HG03432 (cell line): Measurements from ENCODE around the gene STUM.
"Not testable (repeated sequence)": the region's sequence is repeated elsewhere in the genome, so short reads cannot be mapped to it uniquely, and the experiment has no call there.

Experiments
- ATAC-seq: cut with Tn5 transposase; IDR thresholded peaks from one replicate; pipeline ENCODE4 v1.9.1; 2021; ENCODE audit warnings: mild to moderate bottlenecking, moderate library complexity; ENCODE audit not compliant: unreplicated experiment

Gene STUM, protein sequence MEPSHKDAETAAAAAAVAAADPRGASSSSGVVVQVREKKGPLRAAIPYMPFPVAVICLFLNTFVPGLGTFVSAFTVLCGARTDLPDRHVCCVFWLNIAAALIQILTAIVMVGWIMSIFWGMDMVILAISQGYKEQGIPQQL

DNA sequence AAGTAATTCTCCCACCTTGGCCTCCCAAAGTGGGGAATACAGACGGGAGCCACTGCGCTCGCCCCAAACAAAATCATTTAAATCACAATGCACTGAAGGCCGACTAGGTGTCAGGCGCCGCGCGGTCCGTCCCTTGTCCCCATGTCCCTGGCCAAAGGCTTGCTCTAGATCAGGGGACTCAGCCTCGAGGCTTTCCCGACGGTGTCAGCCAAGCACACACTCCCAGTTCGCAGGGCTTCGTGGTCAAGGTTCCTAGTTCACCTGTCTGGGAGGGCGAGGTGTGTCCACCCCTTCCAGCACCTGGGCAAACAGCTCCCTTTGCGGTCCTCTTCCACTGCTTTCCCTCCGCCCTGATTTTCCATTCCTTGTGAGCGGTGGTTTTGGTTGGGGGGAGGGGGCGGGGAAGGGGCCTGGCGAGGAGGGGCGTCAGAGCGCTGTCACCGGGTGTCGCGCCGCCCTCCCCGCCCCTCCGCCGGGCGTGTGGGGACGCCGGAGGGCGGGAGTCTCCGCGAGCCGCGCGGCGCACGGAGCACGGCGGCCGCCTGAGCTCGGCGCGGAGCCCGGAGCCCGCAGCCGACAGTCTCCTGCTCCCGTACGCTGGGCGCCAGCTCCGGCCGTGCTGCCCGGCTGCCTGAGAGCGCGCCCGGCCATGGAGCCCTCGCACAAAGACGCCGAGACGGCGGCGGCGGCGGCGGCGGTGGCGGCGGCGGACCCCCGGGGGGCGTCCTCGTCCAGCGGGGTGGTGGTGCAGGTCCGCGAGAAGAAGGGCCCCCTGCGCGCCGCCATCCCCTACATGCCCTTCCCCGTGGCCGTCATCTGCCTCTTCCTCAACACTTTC, at the start of gene STUM:
Gene STUM, plus strand, starts transcription at position 509 of the 838 bp plus-strand sequence. Its CDS starts 141 bp downstream, at position 650.
- no peak for ATAC-seq

DNA sequence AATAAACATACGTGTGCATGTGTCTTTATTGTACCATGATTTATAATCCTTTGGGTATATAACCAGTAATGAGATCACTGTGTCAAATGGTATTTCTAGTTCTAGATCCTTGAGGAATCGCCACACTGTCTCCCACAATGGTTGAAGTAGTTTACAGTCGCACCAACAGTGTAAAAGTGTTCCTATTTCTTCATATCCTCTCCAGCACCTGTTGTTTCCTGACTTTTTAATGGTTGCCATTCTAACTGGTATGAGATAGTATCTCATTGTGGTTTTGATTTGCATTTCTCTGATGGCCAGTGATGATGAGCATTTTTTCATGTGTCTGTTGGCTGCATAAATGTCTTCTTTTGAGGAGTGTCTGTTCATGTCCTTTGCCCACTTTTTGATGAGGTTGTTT, 48.9 kb upstream of the STUM start:
- ATAC-seq: not testable (repeated sequence)

DNA sequence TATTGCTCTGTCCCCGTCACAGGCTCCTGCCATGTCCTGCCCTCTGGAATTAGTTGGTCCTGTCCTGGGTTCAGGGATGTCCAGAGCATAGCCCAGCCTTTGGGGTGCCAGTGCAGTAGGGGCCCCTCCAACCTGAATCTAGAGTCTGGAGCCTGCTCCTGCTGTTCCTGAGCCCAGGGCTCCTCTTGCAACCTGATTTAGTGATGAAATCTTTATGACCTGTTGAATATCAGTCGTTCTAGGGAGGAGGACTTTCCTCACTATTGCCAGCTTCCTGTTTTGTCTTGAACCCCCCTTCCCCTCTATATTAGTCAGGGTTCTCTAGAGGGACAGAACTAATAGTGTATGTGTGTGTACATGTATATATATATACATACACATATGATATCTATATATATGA, 42.5 kb upstream of the STUM start:
- no peak for ATAC-seq

DNA sequence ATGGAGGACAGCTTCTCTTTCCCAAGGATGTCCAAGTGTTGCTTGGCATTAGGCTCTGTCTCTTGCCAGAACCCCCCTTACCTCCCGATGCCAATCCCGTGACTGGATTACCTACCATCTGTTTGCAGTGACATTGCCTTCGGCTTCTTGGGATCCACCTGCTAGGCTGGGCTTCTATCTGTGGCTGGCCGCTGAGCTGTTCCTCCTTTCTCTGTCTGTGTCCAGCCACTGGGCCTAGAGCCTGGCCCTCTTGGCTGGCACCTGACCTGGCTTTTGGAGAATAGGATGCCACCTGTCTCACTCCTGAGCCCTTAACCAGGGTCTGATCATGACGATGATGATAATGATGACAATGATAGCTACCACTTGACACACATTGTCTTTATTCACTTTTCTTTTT, 41.6 kb upstream of the STUM start:
- no peak for ATAC-seq

DNA sequence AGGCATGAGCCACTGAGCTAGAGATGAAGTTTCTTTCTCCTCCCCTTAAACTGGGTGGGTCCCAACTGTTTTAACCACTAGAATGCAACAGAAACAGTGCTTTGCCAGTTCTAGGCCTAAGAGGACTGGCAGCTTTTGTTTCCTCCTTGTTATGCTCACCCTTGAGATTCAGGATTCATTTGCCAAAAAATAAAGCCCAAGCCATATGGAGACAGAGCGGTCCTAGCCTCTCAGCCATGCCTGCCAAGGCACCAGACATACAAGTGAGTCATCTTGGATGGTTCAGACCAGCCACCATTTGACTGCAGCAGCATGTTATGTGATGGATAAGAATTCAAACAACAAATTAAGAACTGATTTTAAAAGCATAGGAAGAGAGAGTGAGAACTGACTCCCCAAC, 38.1 kb upstream of the STUM start:
- ATAC-seq: no peak

DNA sequence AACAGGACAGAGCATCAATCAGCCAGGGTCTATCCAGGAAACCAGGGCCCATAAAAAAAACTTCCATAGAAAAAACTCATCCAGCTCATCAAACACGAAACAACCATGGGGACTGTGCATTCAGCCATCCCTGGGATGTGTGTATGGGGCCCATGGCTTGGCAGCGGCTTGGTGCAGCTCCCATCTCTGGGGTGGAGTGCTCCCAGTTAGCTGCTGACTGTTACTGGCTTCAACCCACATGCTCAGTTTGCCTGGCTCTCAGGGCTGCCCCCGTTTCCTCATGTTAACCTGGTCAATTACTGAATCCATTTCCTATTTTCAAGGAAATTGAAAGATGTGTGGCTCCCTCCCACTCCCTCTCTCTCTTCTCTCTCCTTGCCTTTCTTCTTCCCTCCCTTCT, 37.3 kb upstream of the STUM start:
- ATAC-seq: no peak

DNA sequence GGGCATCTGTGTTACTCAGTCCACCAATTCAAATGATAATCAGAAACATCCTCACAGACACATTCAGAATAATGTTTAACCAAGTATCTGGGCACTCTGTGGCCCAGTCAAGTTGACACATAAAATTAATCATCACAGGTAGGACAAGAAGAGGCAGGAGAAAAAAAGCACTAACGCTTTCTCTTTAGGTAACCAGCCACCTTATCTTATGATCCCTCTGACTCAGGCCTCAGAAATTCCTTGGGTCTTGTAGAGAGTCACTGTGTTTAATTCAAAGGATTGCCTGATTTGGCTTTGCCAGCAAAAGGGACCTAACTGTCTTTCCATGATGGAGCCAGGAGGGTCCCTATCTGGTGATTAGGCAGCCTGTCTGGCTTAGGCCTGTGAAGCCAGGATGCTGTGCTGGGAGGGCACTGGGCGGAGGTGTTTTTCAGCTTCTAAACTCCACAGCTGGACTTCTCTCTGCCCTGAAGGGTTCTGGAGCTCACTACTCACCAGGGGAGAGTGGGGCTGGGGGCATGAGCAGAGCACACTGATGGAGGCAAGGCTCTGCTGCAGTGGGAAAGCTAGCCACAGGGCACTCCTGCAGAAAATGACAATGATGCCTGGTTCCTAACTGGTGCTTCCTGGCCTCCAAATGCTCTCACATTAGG, 36.4 kb upstream of the STUM start:
- no peak for ATAC-seq

DNA sequence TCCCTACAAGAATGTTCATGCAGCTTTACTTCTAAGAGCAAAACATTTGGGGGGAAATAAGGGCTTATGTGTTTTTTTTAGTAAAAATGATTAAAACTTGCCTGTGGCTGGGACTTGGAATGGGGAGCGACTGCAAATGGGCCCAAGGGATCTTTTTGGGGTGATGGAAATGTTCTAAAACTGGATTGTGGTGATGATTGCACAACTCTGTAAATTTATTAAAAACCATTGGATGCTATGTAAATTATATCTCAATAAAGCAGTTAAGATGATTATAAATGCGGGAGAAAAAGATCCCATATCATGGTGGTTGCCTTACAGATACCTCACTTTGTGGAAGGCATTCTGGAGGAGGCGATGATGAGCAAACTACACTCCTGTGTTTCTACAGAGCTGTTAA, 30.2 kb upstream of the STUM start:
- ATAC-seq: no peak

DNA sequence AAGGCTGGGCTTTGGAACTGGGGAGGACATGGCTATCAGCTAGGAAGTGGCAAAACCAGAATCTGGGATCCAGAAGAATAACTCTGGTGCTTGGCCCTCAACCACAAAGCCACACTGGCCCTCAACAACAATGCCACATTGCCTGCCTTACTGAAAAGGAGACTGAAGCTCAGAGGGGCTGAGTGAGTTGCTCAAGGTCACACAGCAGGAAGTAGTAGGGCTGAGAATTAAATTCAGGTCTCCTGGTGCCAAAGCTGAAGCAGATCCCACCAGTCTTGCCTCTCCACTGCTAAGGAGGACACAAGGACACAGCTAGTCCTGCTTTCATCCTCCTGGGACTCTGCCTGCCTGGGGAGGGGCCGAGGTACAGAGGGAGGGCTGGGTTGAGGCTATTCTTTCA, 29.4 kb upstream of the STUM start:
- no peak for ATAC-seq

DNA sequence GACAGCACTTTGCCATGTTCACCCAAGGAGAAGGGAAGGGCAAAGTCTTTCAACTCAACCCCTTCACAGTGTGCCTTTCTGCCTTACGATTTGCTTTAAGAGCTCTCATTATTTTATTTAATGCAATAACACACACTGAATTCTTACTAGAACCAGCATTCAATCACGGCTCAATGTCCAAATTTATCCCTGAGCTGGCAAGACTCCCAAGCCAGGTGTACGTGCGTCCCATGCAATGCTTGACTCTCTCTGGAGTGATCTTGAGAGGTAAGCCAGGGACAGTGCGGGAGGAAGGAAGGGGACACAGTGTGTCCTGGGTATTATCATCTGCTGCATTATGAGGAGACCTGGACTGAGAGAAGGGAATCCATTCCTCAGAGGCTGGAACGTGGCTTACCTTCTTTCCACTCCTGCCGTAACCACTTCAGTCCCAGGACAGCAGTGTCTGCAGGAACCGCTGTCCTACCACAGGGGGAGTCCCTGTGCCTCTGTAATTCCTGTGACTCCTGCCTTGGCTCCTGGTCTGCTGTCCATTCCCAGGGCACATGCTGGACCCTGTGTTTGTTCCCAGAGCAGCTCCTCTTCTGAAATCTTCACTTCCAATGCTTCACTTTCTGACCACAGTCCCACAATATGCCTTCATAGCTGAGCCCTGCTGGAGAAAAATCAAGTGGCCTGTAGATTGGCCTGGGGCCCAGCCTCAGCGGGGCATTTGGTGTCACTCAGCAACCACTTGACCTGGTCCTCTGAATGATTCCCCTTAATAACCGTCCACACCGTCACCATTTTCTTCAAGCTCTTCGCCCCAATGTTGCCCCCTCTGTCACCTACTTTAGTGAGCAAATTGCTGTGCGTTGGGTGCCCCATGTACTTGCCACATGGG, 28.6 kb upstream of the STUM start:
- ATAC-seq: no peak

DNA sequence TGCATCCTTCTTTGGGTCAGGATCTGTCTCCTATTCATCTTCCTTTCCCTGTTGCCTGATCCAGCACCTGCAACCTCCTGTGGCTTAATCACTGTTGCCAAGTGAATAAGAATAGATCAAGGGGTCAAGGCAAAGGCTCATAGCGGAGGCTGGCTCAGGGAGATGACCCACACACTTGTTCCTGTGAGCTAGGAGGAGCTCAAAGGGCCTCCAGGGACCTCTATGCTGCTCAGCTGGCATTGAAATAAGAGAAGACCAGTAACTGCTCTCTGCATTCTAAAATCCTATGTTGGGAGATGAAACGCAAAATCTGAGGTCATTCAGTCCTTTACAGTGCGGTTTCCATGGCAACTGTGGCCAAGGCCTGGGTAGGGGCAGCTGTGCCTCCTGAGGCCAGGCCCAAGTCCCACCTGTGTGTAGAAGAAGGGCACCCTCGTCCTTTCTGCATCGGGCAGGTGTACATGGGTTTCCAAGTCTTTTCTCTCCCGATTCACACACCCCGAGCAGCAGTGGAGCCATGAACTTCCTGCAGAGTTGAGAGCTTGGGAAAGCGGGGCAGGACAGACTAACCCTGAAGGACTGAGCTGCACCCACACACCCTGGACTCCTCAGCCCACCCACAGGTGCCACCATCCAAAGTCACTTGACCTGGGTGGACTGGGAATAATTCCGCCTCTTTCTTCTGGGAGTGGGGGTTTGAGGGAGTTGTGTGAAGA, 27.8 kb upstream of the STUM start:
- no peak for ATAC-seq

DNA sequence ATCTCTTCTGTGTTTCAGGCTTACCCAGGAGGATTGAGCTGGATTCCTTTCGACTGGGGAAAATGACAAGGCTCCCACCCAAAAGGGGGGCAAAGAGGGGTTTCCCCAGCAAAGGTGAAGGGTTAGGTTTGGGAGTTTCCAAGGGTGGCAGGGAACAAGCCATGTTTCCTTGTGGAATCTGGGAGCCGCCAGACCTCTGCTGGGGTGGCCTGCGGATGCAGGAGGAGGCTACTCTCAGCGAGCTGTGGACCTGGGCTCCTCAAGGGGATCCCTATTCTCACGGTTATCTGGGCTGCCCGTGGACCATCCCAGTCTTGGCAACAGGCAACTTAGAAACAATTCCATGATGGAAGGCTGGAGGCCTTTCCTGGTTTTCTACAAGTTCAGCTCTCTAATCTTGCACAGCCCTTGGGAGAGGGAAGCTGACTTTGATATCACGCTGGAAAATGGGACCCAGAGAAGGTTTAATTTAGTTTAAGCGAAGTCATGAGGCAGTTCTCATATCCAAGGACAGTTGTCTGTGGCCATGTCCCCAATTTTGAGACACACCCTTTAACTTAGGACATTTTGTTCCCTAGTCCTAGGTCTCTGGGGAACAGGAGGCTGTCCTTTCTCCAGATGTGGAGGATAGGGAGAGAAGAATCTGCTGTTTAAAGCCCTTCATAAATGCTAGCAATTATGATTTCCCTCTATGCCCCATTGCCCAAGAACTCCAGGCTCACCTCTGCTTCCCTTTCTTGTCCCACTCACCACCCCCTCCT, 24.7 kb upstream of the STUM start:
- ATAC-seq: no peak

DNA sequence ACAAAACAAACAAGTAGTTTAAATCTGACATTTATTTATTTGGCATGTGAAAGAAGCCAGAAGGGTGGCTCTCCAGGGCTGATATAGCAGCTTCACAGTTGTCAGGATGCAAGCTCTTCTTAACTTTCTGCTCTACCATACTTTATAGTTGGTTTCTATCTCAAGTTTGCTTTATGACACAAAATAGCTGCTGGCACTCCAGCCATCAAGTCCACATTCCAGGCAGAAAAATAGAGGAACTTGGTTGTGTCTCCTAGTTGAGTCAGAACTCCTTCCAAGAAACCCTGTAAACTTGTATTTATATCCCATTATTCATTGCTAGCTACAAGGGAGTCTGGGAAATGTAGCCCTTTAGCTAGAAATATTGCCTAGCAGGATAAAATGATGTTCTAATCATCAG, 24.0 kb upstream of the STUM start:
- no peak for ATAC-seq

DNA sequence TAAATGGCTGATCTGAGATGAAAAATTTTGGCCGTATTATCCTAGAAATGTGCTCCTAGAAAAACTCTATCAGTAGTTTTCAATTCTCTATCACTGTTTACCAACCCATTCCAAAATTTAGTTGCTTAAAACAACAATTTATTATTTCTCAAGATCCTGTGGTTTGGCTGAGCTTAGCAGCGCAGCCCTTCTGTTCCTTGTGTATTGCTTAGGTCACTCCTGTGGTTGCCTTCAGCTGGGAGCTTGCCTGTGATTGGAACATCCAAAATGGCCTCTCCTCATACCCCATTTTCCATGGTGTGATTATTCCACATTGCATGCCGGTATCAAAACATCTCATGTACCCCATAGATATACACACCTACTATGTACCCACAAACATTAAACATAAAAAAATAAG, 22.8 kb upstream of the STUM start:
- ATAC-seq: no peak

DNA sequence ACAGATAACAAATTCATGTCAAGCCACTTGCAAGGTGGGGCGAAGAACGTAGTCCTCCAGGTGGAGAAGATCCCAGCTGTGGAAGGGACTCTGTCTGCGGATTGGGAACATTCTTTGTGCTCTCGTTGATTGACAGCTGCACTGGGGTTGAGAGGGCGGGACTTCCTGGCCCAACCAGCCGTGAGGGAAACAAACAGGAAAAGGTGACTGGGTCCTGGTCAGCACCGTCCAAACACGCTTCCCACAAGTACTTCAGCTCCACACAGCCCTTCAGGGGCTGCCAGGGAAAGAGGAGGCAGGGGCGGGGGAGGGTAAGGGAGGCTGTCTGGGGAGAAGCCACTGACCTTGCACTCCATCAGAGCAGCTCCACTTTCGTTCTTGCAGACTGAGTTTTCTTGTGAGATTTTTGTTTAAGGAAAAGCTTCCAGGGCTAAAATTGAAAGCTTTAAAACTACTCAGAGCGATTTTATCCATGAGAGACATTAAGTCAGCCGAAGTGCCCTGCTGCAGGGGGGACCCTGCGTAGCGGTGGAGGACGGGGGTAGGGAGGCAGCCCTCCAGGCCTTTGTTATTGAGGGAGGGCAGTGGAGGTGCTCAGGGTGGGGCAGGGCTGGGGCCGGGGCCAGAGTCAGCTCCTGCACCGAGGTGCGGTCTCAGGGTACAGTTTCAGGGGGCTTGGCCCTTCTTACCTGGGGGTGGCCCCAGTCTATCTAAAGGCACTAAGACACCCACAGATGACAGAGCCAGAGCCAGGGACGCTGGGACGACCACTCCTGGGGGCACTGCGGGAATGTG, 21.6 kb upstream of the STUM start:
- no peak for ATAC-seq

DNA sequence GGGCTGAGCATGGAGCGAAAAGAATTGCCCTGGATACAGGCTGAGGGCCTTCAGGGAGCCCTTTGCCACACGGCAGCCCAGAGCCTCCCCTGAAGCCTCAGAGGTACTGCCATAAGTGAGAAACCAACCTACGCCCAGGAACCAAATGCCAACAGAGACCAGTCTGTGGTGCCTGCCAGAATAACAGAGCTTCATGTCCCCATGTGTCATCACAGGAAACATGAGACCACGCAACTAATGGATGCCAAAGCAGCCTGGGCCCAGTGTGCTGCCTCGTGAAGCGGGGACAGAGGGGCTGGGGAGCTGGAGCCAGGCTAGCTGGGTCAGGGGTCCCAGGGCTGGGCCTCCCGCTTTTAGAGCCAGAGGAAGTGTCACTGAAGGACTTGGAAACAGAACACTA, 18.7 kb upstream of the STUM start:
- no peak for ATAC-seq

DNA sequence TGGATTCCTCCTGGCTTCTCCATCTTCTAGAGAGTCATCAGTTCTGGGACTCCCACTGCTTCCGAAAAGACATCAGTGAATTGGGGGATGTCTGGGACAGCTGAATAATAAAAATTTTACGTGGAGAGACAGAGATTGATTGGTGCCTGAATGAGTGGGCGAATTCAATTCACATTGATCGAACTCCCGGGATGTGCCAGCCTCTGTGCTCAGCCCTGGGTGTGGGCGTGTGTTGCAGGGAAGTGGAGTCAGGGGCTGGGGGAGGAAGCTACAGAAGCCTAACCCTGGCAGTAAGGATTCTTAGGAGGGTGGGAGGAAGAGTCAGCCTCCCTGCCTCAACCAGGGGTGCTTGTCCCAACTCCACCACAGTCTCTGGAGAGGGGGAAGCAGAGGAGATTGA, 18.0 kb upstream of the STUM start:
- ATAC-seq: no peak

DNA sequence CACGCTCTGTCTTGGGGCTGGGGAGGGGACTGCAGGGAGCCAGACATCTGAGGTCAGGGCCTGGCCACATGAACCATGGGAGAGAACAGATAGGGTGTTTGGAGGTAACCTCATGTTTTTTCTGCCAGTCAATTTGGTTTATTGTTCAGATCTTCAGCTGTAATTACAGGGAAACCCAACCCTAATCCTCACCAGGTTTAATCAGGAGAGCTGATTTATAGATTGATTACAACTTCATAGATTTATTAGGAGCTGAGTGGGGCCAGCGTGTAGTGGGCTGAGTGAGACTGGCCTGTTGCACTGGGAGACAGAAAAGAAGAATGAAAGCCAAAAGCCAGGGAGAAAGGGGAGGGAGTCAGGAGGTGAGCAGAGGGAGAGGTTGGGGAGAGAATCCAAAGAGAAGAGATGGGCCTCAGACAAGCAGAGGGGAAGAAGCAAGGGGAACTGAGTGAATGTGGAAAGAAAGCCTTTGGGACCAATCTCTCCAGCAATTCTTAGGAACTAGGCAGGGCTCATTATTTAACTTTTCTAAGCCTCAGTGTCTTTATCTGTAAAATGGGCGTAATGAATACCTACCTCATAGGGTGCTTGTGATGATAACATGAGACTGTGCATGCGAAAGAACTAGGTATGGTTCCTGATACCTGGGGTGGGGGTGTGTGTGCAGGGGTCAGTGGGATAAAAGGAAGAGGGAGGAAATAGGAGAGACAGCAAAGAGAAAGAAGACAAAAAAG, 17.0 kb upstream of the STUM start:
- ATAC-seq: no peak
